HepG2 (cell line): Measurements from ENCODE around the gene CTDSPL2. TPM values are rescaled to one million over a fixed set of nuclear protein-coding genes. Genes with fewer than 3 reads are reported as not detected.

Experiments used
- ATAC-seq: fragments of 200-7000 bp; cut with Tn5 transposase; 3 replicates; pipeline ENCODE4 v1.9.1; 2020; ENCODE audit warnings: mild to moderate bottlenecking, moderate library complexity
- BruUV-seq: library from RNA; stranded (reverse); fragments of 400-500 nt; replicated peaks from 2 replicates; lab custom pipeline; 2021; lab: Mats Ljungman, UMichigan
- CTCF ChIA-PET: fragments of 300-600 bp; formaldehyde crosslinking; extraction: SDS; loops from one replicate; lab custom pipeline; 2021; ENCODE audit warnings: low total read pairs, inconsistent platforms, low intra/inter-chr PET ratio; lab: Yijun Ruan, JAX
- POLR2A ChIA-PET: fragments of 350-600 bp; sonication (Branson Sonifier 250); formaldehyde crosslinking; loops from one replicate; lab custom pipeline; 2020; ENCODE audit warnings: antibody characterized with exemption, inconsistent platforms; lab: Yijun Ruan, JAX
- DNase-seq: peaks from one replicate; pipeline ENCODE4 v3.0.0-alpha.2; 2015; ENCODE audit warnings: low spot score
- FAIRE-seq: peaks from 3 replicates; lab custom pipeline; 2011; peaks lifted over from hg19 to GRCh38; lab: Jason Lieb, UNC
- H2AFZ ChIP-seq: one replicate; pipeline ENCODE4 v1.6.1; 2011; ENCODE audit warnings: low read length, inconsistent platforms
- H3K27ac ChIP-seq: fragments of 300-600 bp; 3 replicates; pipeline ENCODE4 v1.8.0; 2011; ENCODE audit warnings: mixed run types, mild to moderate bottlenecking, mixed read lengths, low read length, inconsistent platforms; ENCODE audit not compliant: insufficient read depth; ENCODE audit errors: extremely low read length
- H3K27me3 ChIP-seq, 2 experiments: fragments of 200-600 bp in 1 of 2; 2 replicates in 1 of 2; 3 replicates in 1 of 2; pipeline versions ENCODE4 v1.6.0 to v1.8.0; 2011; ENCODE audit warnings: low read length in 2 of 2, mild to moderate bottlenecking in 2 of 2, moderate library complexity in 2 of 2, inconsistent platforms in 1 of 2; ENCODE audit not compliant: insufficient read depth in 2 of 2, control insufficient read depth in 1 of 2
- H3K36me3 ChIP-seq, 2 experiments: fragments of 200-600 bp in 1 of 2; replicated peaks in 1 of 2; 2 replicates in 1 of 2; 3 replicates in 1 of 2; pipeline versions ENCODE4 v1.5.1 to v1.8.0; 2011; ENCODE audit warnings: low read length in 2 of 2, inconsistent platforms in 1 of 2; ENCODE audit not compliant: insufficient read depth in 2 of 2, control insufficient read depth in 1 of 2
- H3K4me1 ChIP-seq: 2 replicates; pipeline ENCODE4 v1.5.1; 2012; ENCODE audit warnings: low read length, inconsistent platforms; ENCODE audit not compliant: insufficient read depth
- H3K4me2 ChIP-seq: 2 replicates; pipeline ENCODE4 v1.6.0; 2011; ENCODE audit warnings: low read depth, low read length, inconsistent platforms
- H3K4me3 ChIP-seq, 3 experiments: fragments of 200-600 bp in 1 of 3; sonication (generic), shearing (Covaris generic) in 1 of 3; replicated peaks in 1 of 3; 2 replicates each; pipeline ENCODE4 v1.5.1; 2011 to 2016; ENCODE audit warnings: low read length in 3 of 3, inconsistent platforms in 2 of 3, low read depth in 2 of 3, mild to moderate bottlenecking in 2 of 3, control low read depth in 1 of 3, mixed read lengths in 1 of 3; ENCODE audit not compliant: insufficient read depth in 1 of 3
- H3K79me2 ChIP-seq: one replicate; pipeline ENCODE4 v1.6.1; 2011; ENCODE audit warnings: low read length, inconsistent platforms; ENCODE audit not compliant: insufficient read depth
- H3K9ac ChIP-seq: 2 replicates; pipeline ENCODE4 v1.6.0; 2011; ENCODE audit warnings: mild to moderate bottlenecking, low read depth, low read length, inconsistent platforms; ENCODE audit not compliant: insufficient read depth
- H3K9me3 ChIP-seq: 2 replicates; pipeline ENCODE4 v1.5.1; 2012; ENCODE audit warnings: mild to moderate bottlenecking, low read length
- H4K20me1 ChIP-seq: 2 replicates; pipeline ENCODE4 v1.6.0; 2011; ENCODE audit warnings: inconsistent platforms, mild to moderate bottlenecking, low read length, moderate library complexity; ENCODE audit not compliant: insufficient read depth
- GABPB1 ChIP-seq: IDR thresholded peaks from 2 replicates; pipeline ENCODE4 v1.6.1; 2016; ENCODE audit warnings: mild to moderate bottlenecking, missing genetic modification reagents, moderate library complexity, missing compliant biosample characterization
- GATA4 ChIP-seq: sonication (generic); IDR thresholded peaks from 2 replicates; pipeline ENCODE4 v1.6.1; 2016; ENCODE audit warnings: antibody characterized with exemption, low read depth, borderline replicate concordance
- HNRNPLL ChIP-seq: fragments of 200-400 bp; formaldehyde crosslinking; IDR thresholded peaks from 2 replicates; pipeline ENCODE4 v1.6.1; 2017; ENCODE audit warnings: mild to moderate bottlenecking, low read depth, low read length; ENCODE audit not compliant: poor library complexity, severe bottlenecking
- KAT7 ChIP-seq: IDR thresholded peaks from 2 replicates; pipeline ENCODE4 v1.6.1; 2018; ENCODE audit warnings: borderline replicate concordance, missing compliant biosample characterization
- SMARCC2 ChIP-seq: fragments of 450-650 bp; IDR thresholded peaks from 2 replicates; pipeline ENCODE4 v1.6.1; 2017; ENCODE audit warnings: antibody characterized with exemption, mild to moderate bottlenecking
- ZBTB1 ChIP-seq: sonication (generic); formaldehyde crosslinking; IDR thresholded peaks from 2 replicates; pipeline ENCODE4 v1.4.0; 2020; ENCODE audit warnings: missing genetic modification reagents, borderline replicate concordance
- ZBTB49 ChIP-seq: sonication (generic); formaldehyde crosslinking; IDR thresholded peaks from 2 replicates; pipeline ENCODE4 v1.4.0; 2020; ENCODE audit warnings: missing genetic modification reagents, borderline replicate concordance
- ZBTB7B ChIP-seq: sonication (generic); formaldehyde crosslinking; IDR thresholded peaks from 2 replicates; pipeline ENCODE4 v1.4.0; 2020; ENCODE audit warnings: missing genetic modification reagents
- ZNF253 ChIP-seq: sonication (generic); formaldehyde crosslinking; IDR thresholded peaks from 2 replicates; pipeline ENCODE4 v1.8.0; 2022; ENCODE audit warnings: mild to moderate bottlenecking, missing genetic modification reagents, borderline replicate concordance
- ZNF746 ChIP-seq: sonication (generic); formaldehyde crosslinking; IDR thresholded peaks from 2 replicates; pipeline ENCODE4 v1.8.0; 2022; ENCODE audit warnings: mild to moderate bottlenecking, missing genetic modification reagents
- ZNF749 ChIP-seq: sonication (generic); formaldehyde crosslinking; IDR thresholded peaks from 2 replicates; pipeline ENCODE4 v1.8.0; 2022; ENCODE audit warnings: mild to moderate bottlenecking, missing genetic modification reagents, moderate library complexity, borderline replicate concordance
- ZNF772 ChIP-seq: sonication (generic); formaldehyde crosslinking; IDR thresholded peaks from 2 replicates; pipeline ENCODE4 v1.5.0; 2020; ENCODE audit warnings: mild to moderate bottlenecking, missing genetic modification reagents
- WGBS: methylation state at CpG from one replicate; pipeline ENCODE4 v1.1.6; 2017; ENCODE audit warnings: low lambda C conversion rate; 5-methylcytosine and 5-hydroxymethylcytosine counted together
- in situ Hi-C: cut with HindIII; loops from 2 replicates; pipeline ENCODE4 v1.10.0; 2017; ENCODE audit warnings: low pct_unique_long_range_greater_than_20kb; ENCODE audit not compliant: extremely low pct_ligation_motif_present
- intact Hi-C: fragments of 100-400 bp; cut with micrococcal nuclease; formaldehyde crosslinking; loops from one replicate; pipeline ENCODE4 v1.10.0; 2022; ENCODE audit not compliant: unreplicated experiment
- polyA plus RNA-seq, 8 experiments: library from polyadenylated mRNA; depleted of rRNA in 3 of 8; stranded (reverse) in 7 of 8; unstranded in 1 of 8; fragments of >200 nt; fragmentation: Illumina TruSeq in 4 of 8; extraction: Trizol in 4 of 8; gene quantifications; 2 replicates each; pipeline versions ENCODE4 v1.2.1 to v1.2.3, GENCODE V29; 2011 to 2016; ENCODE audit warnings: low read depth in 4 of 8, missing spikeins in 1 of 8, mixed read lengths in 1 of 8; ENCODE audit not compliant: insufficient read depth in 1 of 8
- total RNA-seq, 5 experiments: library from RNA; depleted of rRNA; stranded (reverse); fragments of >200 nt; fragmentation: Illumina TruSeq; extraction: Trizol; gene quantifications; 2 replicates each; pipeline ENCODE4 v1.2.3, GENCODE V29; 2016; ENCODE audit warnings: low read depth in 1 of 5
- TF ChIP-seq, protein P1 (sequence below): sonication (generic); formaldehyde crosslinking; IDR thresholded peaks from 2 replicates; pipeline ENCODE4 v1.8.1; 2023; ENCODE audit warnings: mild to moderate bottlenecking, missing genetic modification reagents
- TF ChIP-seq, protein P2 (sequence below): sonication (generic); formaldehyde crosslinking; IDR thresholded peaks from 2 replicates; pipeline ENCODE4 v1.4.0; 2020; ENCODE audit warnings: missing genetic modification reagents; ENCODE audit errors: not compliant biosample characterization
- TF ChIP-seq, protein P3 (sequence below): sonication (generic); formaldehyde crosslinking; IDR thresholded peaks from 2 replicates; pipeline ENCODE4 v1.4.0; 2020; ENCODE audit warnings: missing genetic modification reagents

The CTDSPL2 gene
- total and polyA plus RNA-seq, 2 of the 13 experiments (the other 11 are each of a cell fraction or from before 2014, with no cell fraction given): 37.4 to 56.2 TPM

GRCh38 chr15:44527241-44527640 is 99.8 kb downstream of the CTDSPL2 start:
- no peak overlapping the region for H3K4me2 ChIP-seq
- 94% methylated on average over 2 of the region's 2 CpGs for WGBS
- TF ChIP-seq ZBTB49 (CRISPR knock-in tag) (no peak), ZBTB1 (no peak), KAT7 (CRISPR knock-in tag) (no peak), ZNF749 (no peak), ZNF772 (CRISPR knock-in tag) (no peak), SMARCC2 (no peak), ZNF253 (CRISPR knock-in tag) (no peak), HNRNPLL (no peak), ZNF746 (no peak), GABPB1 (CRISPR knock-in tag) (no peak), GATA4 (no peak), ZBTB7B (no peak)
- TF ChIP-seq, protein P1, sequence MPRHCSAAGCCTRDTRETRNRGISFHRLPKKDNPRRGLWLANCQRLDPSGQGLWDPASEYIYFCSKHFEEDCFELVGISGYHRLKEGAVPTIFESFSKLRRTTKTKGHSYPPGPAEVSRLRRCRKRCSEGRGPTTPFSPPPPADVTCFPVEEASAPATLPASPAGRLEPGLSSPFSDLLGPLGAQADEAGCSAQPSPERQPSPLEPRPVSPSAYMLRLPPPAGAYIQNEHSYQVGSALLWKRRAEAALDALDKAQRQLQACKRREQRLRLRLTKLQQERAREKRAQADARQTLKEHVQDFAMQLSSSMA (CRISPR knock-in tag): no peak
- TF ChIP-seq, protein P2, sequence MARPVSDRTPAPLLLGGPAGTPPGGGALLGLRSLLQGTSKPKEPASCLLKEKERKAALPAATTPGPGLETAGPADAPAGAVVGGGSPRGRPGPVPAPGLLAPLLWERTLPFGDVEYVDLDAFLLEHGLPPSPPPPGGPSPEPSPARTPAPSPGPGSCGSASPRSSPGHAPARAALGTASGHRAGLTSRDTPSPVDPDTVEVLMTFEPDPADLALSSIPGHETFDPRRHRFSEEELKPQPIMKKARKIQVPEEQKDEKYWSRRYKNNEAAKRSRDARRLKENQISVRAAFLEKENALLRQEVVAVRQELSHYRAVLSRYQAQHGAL (CRISPR knock-in tag): no peak
- TF ChIP-seq, protein P3, sequence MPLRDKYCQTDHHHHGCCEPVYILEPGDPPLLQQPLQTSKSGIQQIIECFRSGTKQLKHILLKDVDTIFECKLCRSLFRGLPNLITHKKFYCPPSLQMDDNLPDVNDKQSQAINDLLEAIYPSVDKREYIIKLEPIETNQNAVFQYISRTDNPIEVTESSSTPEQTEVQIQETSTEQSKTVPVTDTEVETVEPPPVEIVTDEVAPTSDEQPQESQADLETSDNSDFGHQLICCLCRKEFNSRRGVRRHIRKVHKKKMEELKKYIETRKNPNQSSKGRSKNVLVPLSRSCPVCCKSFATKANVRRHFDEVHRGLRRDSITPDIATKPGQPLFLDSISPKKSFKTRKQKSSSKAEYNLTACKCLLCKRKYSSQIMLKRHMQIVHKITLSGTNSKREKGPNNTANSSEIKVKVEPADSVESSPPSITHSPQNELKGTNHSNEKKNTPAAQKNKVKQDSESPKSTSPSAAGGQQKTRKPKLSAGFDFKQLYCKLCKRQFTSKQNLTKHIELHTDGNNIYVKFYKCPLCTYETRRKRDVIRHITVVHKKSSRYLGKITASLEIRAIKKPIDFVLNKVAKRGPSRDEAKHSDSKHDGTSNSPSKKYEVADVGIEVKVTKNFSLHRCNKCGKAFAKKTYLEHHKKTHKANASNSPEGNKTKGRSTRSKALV: no peak
- ChIA-PET POLR2A (interaction anchor here (1.4 kb wide), 1 partner anchor 10 kb away, joined by 4 read pairs; the partner anchor contains the start of gene EIF3J), CTCF (no interaction called here)
- no peak overlapping the region for H3K9ac ChIP-seq
- H3K9me3 ChIP-seq: no peaks in the 10 kb centered on the region
- H3K27ac ChIP-seq: no peak overlapping the region
- BruUV-seq: no TSS peak
- DNase-seq (no peak), ATAC-seq (no peak), FAIRE-seq (no peak)
- peaks cover 2 to 16% of the 10 kb centered on the region in 2 experiments; a peak in 3 of 5 replicates for H3K36me3 ChIP-seq
- intact Hi-C loops (no loop called here), in situ Hi-C loops (no loop called here)
- H2AFZ ChIP-seq: no peak overlapping the region
- H4K20me1 ChIP-seq: no peaks in the 10 kb centered on the region
- H3K4me1 ChIP-seq: no peaks in the 10 kb centered on the region
- H3K79me2 ChIP-seq: no peaks in the 10 kb centered on the region
- no peak overlapping the region for H3K4me3 ChIP-seq
- H3K27me3 ChIP-seq: no peaks in the 10 kb centered on the region
